Caki2 (cell line): ENCODE results near the gene KIAA1549. TPM values are rescaled to one million over a fixed set of nuclear protein-coding genes. Genes with fewer than 3 reads are reported as not detected.

ENCODE experiments used
- DNase-seq: peaks from one replicate; pipeline ENCODE4 v3.0.0-alpha.2; 2015; ENCODE audit warnings: low read depth
- in situ Hi-C: cut with HindIII; loops from 2 replicates; pipeline ENCODE4 v1.10.0; 2016; ENCODE audit warnings: low sequenced_read_pairs, low pct_unique_long_range_greater_than_20kb, mixed read lengths
- total RNA-seq: library from RNA; depleted of rRNA; stranded (reverse); fragments of >200 nt; shearing (Covaris generic); gene quantifications from 2 replicates; pipeline ENCODE4 v1.2.3, GENCODE V29; 2014; ENCODE audit warnings: low replicate concordance

The KIAA1549 gene
- total RNA-seq, 1 experiment from 2014 or later: 1.6 TPM

- in situ Hi-C loops: no loop called here
Observed at GRCh38 chr7:138845711-138846110, 135.5 kb downstream of the KIAA1549 start.

GRCh38 chr7:138843632-138844580 is 137.3 kb downstream of the KIAA1549 start:
- DNase-seq: no peak
- in situ Hi-C loops: no loop called here

More at GRCh38 chr7:138845711-138846110, 135.5 kb downstream of the KIAA1549 start:
- DNase-seq: no peak

- DNase-seq: peak; percentile 71
- in situ Hi-C loops: no loop called here
Observed at GRCh38 chr7:138842111-138842510, 139.1 kb downstream of the KIAA1549 start.

GRCh38 chr7:138838166-138838565 is 143.0 kb downstream of the KIAA1549 start:
- in situ Hi-C loops: no loop called here
- DNase-seq: no peak

GRCh38 chr7:138837627-138838026 is 143.6 kb downstream of the KIAA1549 start:
- in situ Hi-C loops: no loop called here
- no peak for DNase-seq

- in situ Hi-C loops: no loop called here
- DNase-seq: no peak
Observed at GRCh38 chr7:138835087-138835486, 146.1 kb downstream of the KIAA1549 start.

- DNase-seq: no peak
- in situ Hi-C loops: no loop called here
Observed at GRCh38 chr7:138834583-138834982, 146.6 kb downstream of the KIAA1549 start.

- no peak for DNase-seq
- in situ Hi-C loops: no loop called here
Observed at GRCh38 chr7:138833596-138833995, 147.6 kb downstream of the KIAA1549 start.

GRCh38 chr7:138832966-138833365 is 148.2 kb downstream of the KIAA1549 start:
- DNase-seq: no peak
- in situ Hi-C loops: no loop called here

- no peak for DNase-seq
- in situ Hi-C loops: no loop called here
Observed at GRCh38 chr7:138829335-138829734, 151.9 kb downstream of the KIAA1549 start.

GRCh38 chr7:138828302-138828701 is 152.9 kb downstream of the KIAA1549 start:
- in situ Hi-C loops: no loop called here
- DNase-seq: no peak

GRCh38 chr7:138825049-138825721 is 156.0 kb downstream of the KIAA1549 start:
- no peak for DNase-seq
- in situ Hi-C loops: no loop called here

GRCh38 chr7:138822867-138823535 is 158.2 kb downstream of the KIAA1549 start:
- in situ Hi-C loops: no loop called here
- DNase-seq: no peak

GRCh38 chr7:138821912-138822311 is 159.3 kb downstream of the KIAA1549 start:
- no peak for DNase-seq
- in situ Hi-C loops: no loop called here

- in situ Hi-C loops: no loop called here
Observed at GRCh38 chr7:138819625-138820024, 161.6 kb downstream of the KIAA1549 start.

GRCh38 chr7:138816650-138817049 is 164.5 kb downstream of the KIAA1549 start:
- in situ Hi-C loops: no loop called here

More at GRCh38 chr7:138819625-138820024, 161.6 kb downstream of the KIAA1549 start:
- no peak for DNase-seq

GRCh38 chr7:138814816-138815332 is 166.3 kb downstream of the KIAA1549 start:
- DNase-seq: no peak
- in situ Hi-C loops: no loop called here

More at GRCh38 chr7:138816650-138817049, 164.5 kb downstream of the KIAA1549 start:
- no peak for DNase-seq

GRCh38 chr7:138813945-138814344 is 167.2 kb downstream of the KIAA1549 start:
- DNase-seq: no peak
- in situ Hi-C loops: no loop called here
